Neural cell (in vitro differentiated cells): ENCODE results near the gene LRRC27. TPM values are rescaled to one million over a fixed set of nuclear protein-coding genes. Genes with fewer than 3 reads are reported as not detected.

Experiments used
- H2AFZ ChIP-seq: fragments of 200-600, 300-800 bp; sonication (generic), shearing (Covaris generic); 2 replicates; pipeline ENCODE4 v1.6.0; 2014; ENCODE audit warnings: low read depth, mild to moderate bottlenecking, antibody characterized with exemption, low read length, moderate library complexity
- H3F3A ChIP-seq: fragments of 200-600 bp; shearing (Covaris generic); 2 replicates; pipeline ENCODE4 v1.6.1; 2016; ENCODE audit warnings: mild to moderate bottlenecking, moderate library complexity, mixed read lengths, antibody characterized with exemption, low read length; ENCODE audit not compliant: insufficient read depth, poor library complexity, severe bottlenecking
- H3K27ac ChIP-seq: fragments of 200-600, 300-800 bp; sonication (generic), shearing (Covaris generic); 2 replicates; pipeline ENCODE4 v1.5.1; 2014; ENCODE audit warnings: mild to moderate bottlenecking, low read length, moderate library complexity
- H3K27me3 ChIP-seq: fragments of 300-800, 200-600 bp; sonication (generic), shearing (Covaris generic); 2 replicates; pipeline ENCODE4 v1.6.0; 2014; ENCODE audit warnings: mild to moderate bottlenecking, low read depth, low read length, moderate library complexity; ENCODE audit not compliant: insufficient read depth
- H3K36me3 ChIP-seq: fragments of 300-800, 200-600 bp; sonication (generic), shearing (Covaris generic); 2 replicates; pipeline ENCODE4 v1.5.1; 2014; ENCODE audit warnings: mild to moderate bottlenecking, antibody characterized with exemption, low read length, moderate library complexity; ENCODE audit not compliant: insufficient read depth
- H3K4me2 ChIP-seq: fragments of 300-800, 200-600 bp; sonication (generic), shearing (Covaris generic); 2 replicates; pipeline ENCODE4 v1.6.0; 2014; ENCODE audit warnings: mild to moderate bottlenecking, low read length
- H3K4me3 ChIP-seq: fragments of 300-800, 200-600 bp; sonication (generic), shearing (Covaris generic); 2 replicates; pipeline ENCODE4 v1.5.1; 2014; ENCODE audit warnings: mild to moderate bottlenecking, low read length, moderate library complexity
- H3K79me2 ChIP-seq: fragments of 200-600 bp; shearing (Covaris generic); replicated peaks from 2 replicates; pipeline ENCODE4 v1.6.0; 2014; ENCODE audit warnings: mild to moderate bottlenecking, low read length, moderate library complexity; ENCODE audit not compliant: insufficient read depth
- H3K9ac ChIP-seq: fragments of 300-800, 200-600 bp; sonication (generic), shearing (Covaris generic); 2 replicates; pipeline ENCODE4 v1.6.1; 2016; ENCODE audit warnings: mild to moderate bottlenecking, low read length, mixed read lengths
- H3K9me2 ChIP-seq: fragments of 200-600 bp; shearing (Covaris generic); 2 replicates; pipeline ENCODE4 v1.6.1; 2016; ENCODE audit warnings: mild to moderate bottlenecking, low read length, mixed read lengths; ENCODE audit not compliant: insufficient read depth
- H3K9me3 ChIP-seq: fragments of 200-600, 300-800 bp; sonication (generic), shearing (Covaris generic); 2 replicates; pipeline ENCODE4 v1.6.1; 2016; ENCODE audit warnings: mild to moderate bottlenecking, mixed run types, low read length, moderate library complexity, mixed read lengths
- H4K20me1 ChIP-seq: fragments of 200-600 bp; shearing (Covaris generic); 2 replicates; pipeline ENCODE4 v1.6.1; 2016; ENCODE audit warnings: mild to moderate bottlenecking, mixed run types; ENCODE audit not compliant: insufficient read depth
- CTCF ChIP-seq: fragments of 450-650 bp; IDR thresholded peaks from 2 replicates; pipeline ENCODE4 v1.5.1; 2014; ENCODE audit warnings: antibody characterized with exemption, mild to moderate bottlenecking, moderate library complexity; ENCODE audit not compliant: poor library complexity, severe bottlenecking
- EP300 ChIP-seq: fragments of 450-650 bp; conservative IDR thresholded peaks from 2 replicates; pipeline ENCODE4 v1.6.1; 2014; ENCODE audit warnings: antibody characterized with exemption, mild to moderate bottlenecking, moderate library complexity; ENCODE audit not compliant: poor library complexity, severe bottlenecking
- EZH2 ChIP-seq: fragments of 200-600, 300-800 bp; shearing (Covaris generic), sonication (generic); IDR thresholded peaks from 2 replicates; pipeline ENCODE4 v1.6.1; 2014; ENCODE audit warnings: antibody characterized with exemption, low read length, borderline replicate concordance, mild to moderate bottlenecking; ENCODE audit not compliant: insufficient read depth, poor library complexity, severe bottlenecking
- MXI1 ChIP-seq: fragments of 450-650 bp; conservative IDR thresholded peaks from 2 replicates; pipeline ENCODE4 v1.6.1; 2014; ENCODE audit warnings: antibody characterized with exemption, mild to moderate bottlenecking; ENCODE audit not compliant: poor library complexity, severe bottlenecking
- POLR2AphosphoS5 ChIP-seq: IDR thresholded peaks from 2 replicates; pipeline ENCODE4 v1.6.1; 2012
- RAD21 ChIP-seq: fragments of 450-650 bp; conservative IDR thresholded peaks from 2 replicates; pipeline ENCODE4 v1.6.1; 2014; ENCODE audit warnings: antibody characterized with exemption, mild to moderate bottlenecking, moderate library complexity
- REST ChIP-seq: IDR thresholded peaks from 2 replicates; pipeline ENCODE4 v1.6.1; 2012; ENCODE audit warnings: borderline replicate concordance
- SMC3 ChIP-seq: fragments of 450-650 bp; conservative IDR thresholded peaks from 2 replicates; pipeline ENCODE4 v1.6.1; 2014; ENCODE audit warnings: antibody characterized with exemption, mild to moderate bottlenecking, moderate library complexity; ENCODE audit not compliant: poor library complexity
- TAF1 ChIP-seq: IDR thresholded peaks from 2 replicates; pipeline ENCODE4 v1.6.1; 2012; ENCODE audit warnings: low read depth
- polyA plus RNA-seq: library from polyadenylated mRNA; depleted of rRNA; stranded (reverse); fragments of >200 nt; gene quantifications from 2 replicates; pipeline ENCODE4 v1.2.3, GENCODE V29; 2014

LRRC27 gene
- polyA plus RNA-seq, 1 donor from 2014 or later = 26.7 TPM

- Histone ChIP-seq H3K9ac (no peak overlapping the region), H3K27me3 (peaks cover 8% of the 10 kb centered on the region), H3K79me2 (no peaks in the 10 kb centered on the region), H3K9me2 (no peaks in the 10 kb centered on the region), H2AFZ (no peak overlapping the region), H3K4me3 (no peak overlapping the region), H4K20me1 (no peaks in the 10 kb centered on the region), H3K36me3 (no peaks in the 10 kb centered on the region), H3K4me2 (no peak overlapping the region), H3K27ac (no peak overlapping the region), H3F3A (no peaks in the 10 kb centered on the region), H3K9me3 (no peaks in the 10 kb centered on the region)
- TF ChIP-seq SMC3 (no peak), TAF1 (no peak), MXI1 (no peak), POLR2AphosphoS5 (no peak), EZH2 (no peak), RAD21 (no peak), EP300 (no peak), CTCF (no peak)
These were observed 20.6 kb upstream of the LRRC27 start for GRCh38 chr10:132311338-132311939.

GRCh38 chr10:132313305-132313704 lies 18.7 kb upstream of the LRRC27 start:
- H4K20me1 ChIP-seq = no peaks in the 10 kb centered on the region
- H3K27ac ChIP-seq = no peak overlapping the region
- H3K27me3 ChIP-seq = peaks cover 8% of the 10 kb centered on the region
- TF ChIP-seq EZH2 (no peak), TAF1 (no peak), RAD21 (no peak), REST (no peak)
- H3F3A ChIP-seq = no peaks in the 10 kb centered on the region
- H3K9me3 ChIP-seq = no peaks in the 10 kb centered on the region
- H3K36me3 ChIP-seq = no peaks in the 10 kb centered on the region
- H3K9ac ChIP-seq = no peak overlapping the region
- H3K4me3 ChIP-seq = no peak overlapping the region
- no peaks in the 10 kb centered on the region for H3K9me2 ChIP-seq
- no peak overlapping the region for H2AFZ ChIP-seq
- no peak overlapping the region for H3K4me2 ChIP-seq
- no peaks in the 10 kb centered on the region for H3K79me2 ChIP-seq
